GM12878 (cell line): ENCODE results near the gene TOR2A. TPM values are rescaled to one million over a fixed set of nuclear protein-coding genes. Genes with fewer than 3 reads are reported as not detected.
A peak's percentile ranks its signal among the peaks of the same experiment; 100 is the strongest.

Source experiments
- ATAC-seq: fragments of 200-7000 bp; cut with Tn5 transposase; 3 replicates; pipeline ENCODE4 v1.9.1; 2020; ENCODE audit warnings: mild to moderate bottlenecking, moderate library complexity
- BruUV-seq: library from RNA; stranded (reverse); fragments of 400-500 nt; replicated peaks from 2 replicates; lab custom pipeline; 2021; lab: Mats Ljungman, UMichigan
- CTCF ChIA-PET: fragments of 300-600 bp; sonication (Branson Sonifier 250); formaldehyde crosslinking; extraction: SDS; loops from one replicate; lab custom pipeline; 2021; ENCODE audit warnings: inconsistent platforms; lab: Yijun Ruan, JAX
- POLR2A ChIA-PET: fragments of 350-600 bp; formaldehyde crosslinking; extraction: SDS; loops from one replicate; lab custom pipeline; 2021; ENCODE audit warnings: inconsistent platforms; lab: Charles Lee
- RAD21 ChIA-PET: fragments of 300-600 bp; sonication (Branson Sonifier 250); formaldehyde crosslinking; loops from one replicate; lab custom pipeline; 2023; ENCODE audit warnings: antibody characterized with exemption; ENCODE audit not compliant: unreplicated experiment; lab: Charles Lee
- SMC1A ChIA-PET: fragments of 300-600 bp; sonication (Branson Sonifier 250); formaldehyde crosslinking; loops from one replicate; lab custom pipeline; 2023; ENCODE audit not compliant: unreplicated experiment, uncharacterized antibody; lab: Charles Lee
- DNase-seq: peaks from one replicate; pipeline ENCODE4 v3.0.0-alpha.2; 2011; ENCODE audit warnings: low read depth, low spot score
- FAIRE-seq: peaks from 3 replicates; lab custom pipeline; 2011; peaks lifted over from hg19 to GRCh38; lab: Jason Lieb, UNC
- H2AFZ ChIP-seq: 2 replicates; pipeline ENCODE4 v1.6.0; 2011; ENCODE audit warnings: low read depth, low read length, control low read depth; ENCODE audit not compliant: control insufficient read depth
- H3K27ac ChIP-seq: 2 replicates; pipeline ENCODE4 v1.5.1; 2011; ENCODE audit warnings: control low read depth; ENCODE audit not compliant: control insufficient read depth, insufficient read depth
- H3K27me3 ChIP-seq, 2 experiments: replicated peaks in 1 of 2; 2 replicates each; pipeline versions ENCODE4 v1.6.0 to v1.6.1; 2011; ENCODE audit warnings: low read length in 1 of 2; ENCODE audit not compliant: control insufficient read depth in 2 of 2, insufficient read depth in 2 of 2
- H3K36me3 ChIP-seq, 2 experiments: 2 replicates each; pipeline ENCODE4 v1.5.1; 2011; ENCODE audit warnings: low read length in 1 of 2; ENCODE audit not compliant: control insufficient read depth in 2 of 2, insufficient read depth in 2 of 2
- H3K4me1 ChIP-seq: 2 replicates; pipeline ENCODE4 v1.6.1; 2011; ENCODE audit warnings: mild to moderate bottlenecking, low read length, moderate library complexity, mixed read lengths; ENCODE audit not compliant: control insufficient read depth, insufficient read depth
- H3K4me2 ChIP-seq: 2 replicates; pipeline ENCODE4 v1.6.0; 2011; ENCODE audit warnings: control low read depth; ENCODE audit not compliant: control insufficient read depth, insufficient read depth
- H3K4me3 ChIP-seq: fragments of 200-600 bp; sonication (generic); 2 replicates; pipeline ENCODE4 v1.5.1; 2016
- H3K79me2 ChIP-seq: 2 replicates; pipeline ENCODE4 v1.6.0; 2011; ENCODE audit warnings: low read length; ENCODE audit not compliant: control insufficient read depth, insufficient read depth
- H3K9ac ChIP-seq: 2 replicates; pipeline ENCODE4 v1.8.0; 2011; ENCODE audit warnings: low read length, control low read depth, mixed read lengths; ENCODE audit not compliant: control insufficient read depth, insufficient read depth
- H3K9me3 ChIP-seq: replicated peaks from 3 replicates; pipeline ENCODE4 v1.5.1; 2011; ENCODE audit warnings: mild to moderate bottlenecking, low read length; ENCODE audit not compliant: control insufficient read depth, insufficient read depth
- H4K20me1 ChIP-seq: 2 replicates; pipeline ENCODE4 v1.6.0; 2011; ENCODE audit not compliant: control insufficient read depth, insufficient read depth
- ATF3 ChIP-seq: IDR thresholded peaks from 2 replicates; pipeline ENCODE4 v1.6.1; 2011; ENCODE audit warnings: low read depth, mild to moderate bottlenecking, low read length, moderate library complexity, borderline replicate concordance; ENCODE audit errors: extremely low read depth
- CEBPZ ChIP-seq: fragments of 150-350 bp; IDR thresholded peaks from 2 replicates; pipeline ENCODE4 v1.6.1; 2016; ENCODE audit warnings: low read depth, low read length
- CUX1 ChIP-seq: IDR thresholded peaks from 2 replicates; pipeline ENCODE4 v1.6.1; 2012; ENCODE audit warnings: improper control_type of control experiment, low read depth, low read length; ENCODE audit not compliant: insufficient replicate concordance
- KAT2A ChIP-seq: conservative IDR thresholded peaks from 2 replicates; pipeline ENCODE4 v1.6.1; 2011; ENCODE audit warnings: low read depth, low read length; ENCODE audit not compliant: control insufficient read depth
- POU2F2 ChIP-seq: IDR thresholded peaks from 3 replicates; pipeline ENCODE4 v1.6.1; 2011; ENCODE audit warnings: low read depth, mild to moderate bottlenecking, low read length, borderline replicate concordance
- RBBP5 ChIP-seq: fragments of 200-600 bp; sonication (generic); conservative IDR thresholded peaks from 2 replicates; pipeline ENCODE4 v1.6.1; 2016
- SIX5 ChIP-seq: IDR thresholded peaks from 2 replicates; pipeline ENCODE4 v1.6.1; 2011; ENCODE audit warnings: mild to moderate bottlenecking, low read depth, low read length, moderate library complexity; ENCODE audit not compliant: severe bottlenecking
- SMAD1 ChIP-seq: fragments of 450-650 bp; IDR thresholded peaks from 2 replicates; pipeline ENCODE4 v1.6.1; 2018; ENCODE audit warnings: mild to moderate bottlenecking, low read depth; ENCODE audit not compliant: partially characterized antibody
- SMC3 ChIP-seq: IDR thresholded peaks from 2 replicates; pipeline ENCODE4 v1.6.1; 2011; ENCODE audit warnings: low read length, improper control_type of control experiment, borderline replicate concordance
- SUPT20H ChIP-seq: IDR thresholded peaks from 2 replicates; pipeline ENCODE4 v1.6.1; 2011; ENCODE audit warnings: low read depth, mild to moderate bottlenecking, low read length, moderate library complexity, borderline replicate concordance; ENCODE audit not compliant: control insufficient read depth
- ZNF217 ChIP-seq: fragments of 450-650 bp; IDR thresholded peaks from 2 replicates; pipeline ENCODE4 v1.6.1; 2017; ENCODE audit warnings: antibody characterized with exemption, mild to moderate bottlenecking
- ZNF384 ChIP-seq: IDR thresholded peaks from 2 replicates; pipeline ENCODE4 v1.6.1; 2012; ENCODE audit warnings: low read depth, mild to moderate bottlenecking, low read length, improper control_type of control experiment, borderline replicate concordance
- WGBS: methylation state at CpG from one replicate; pipeline ENCODE4 v1.1.6; 2016; ENCODE audit warnings: low lambda C conversion rate; ENCODE audit not compliant: insufficient replicate concordance, insufficient coverage; ENCODE audit errors: missing lambda C conversion rate; 5-methylcytosine and 5-hydroxymethylcytosine counted together
- in situ Hi-C: fragments of 300-500 bp; cut with MboI; formaldehyde crosslinking; loops from 9 replicates; pipeline ENCODE4 v1.14.3; 2018; ENCODE audit warnings: mixed read lengths
- intact Hi-C: fragments of 100-400 bp; cut with micrococcal nuclease; formaldehyde crosslinking; loops from one replicate; pipeline ENCODE4 v1.14.2; 2022; ENCODE audit not compliant: unreplicated experiment
- polyA plus RNA-seq, 11 experiments: library from polyadenylated mRNA; depleted of rRNA in 4 of 11; unstranded in 6 of 11; stranded (reverse) in 5 of 11; fragments of >200 nt; fragmentation: Nextera tagmentation in 4 of 11; fragmentation: Illumina TruSeq in 1 of 11; extraction: Ambion mirVana in 4 of 11; extraction: Trizol in 1 of 11; gene quantifications; 1 replicate in 1 of 11; 2 replicates in 10 of 11; pipeline versions ENCODE4 v1.2.1 to v1.2.3, GENCODE V29; 2011 to 2016; ENCODE audit warnings: inconsistent platforms in 2 of 11, missing spikeins in 2 of 11, low read depth in 1 of 11
- total RNA-seq, 4 experiments: library from RNA; depleted of rRNA in 3 of 4; stranded (reverse); fragments of >200 nt in 3 of 4; fragmentation: Illumina TruSeq in 1 of 4; extraction: Trizol in 1 of 4; gene quantifications; 2 replicates each; pipeline versions ENCODE4 v1.2.1 to v1.2.3, GENCODE V29; 2013 to 2021

The TOR2A gene
- total and polyA plus RNA-seq, 10 of the 15 experiments (the other 5 are each of a cell fraction or from before 2014, with no cell fraction given): 0.52 to 23.7 (median 8.5) TPM

- Histone ChIP-seq H3K4me2 (peak within 1 kb of the TSS; percentile 88), H3K27me3 (no peaks in the 10 kb centered on the region), H4K20me1 (no peaks in the 10 kb centered on the region), H3K4me3 (peak within 1 kb of the TSS; percentile 74), H3K9me3 (no peaks in the 10 kb centered on the region), H3K4me1 (peaks cover 6% of the 10 kb centered on the region; the same call in 1 of the 2 replicates), H3K79me2 (no peaks in the 10 kb centered on the region), H2AFZ (peak within 1 kb of the TSS; percentile 97), H3K27ac (no peak within 1 kb of the TSS; the same call in 1 of the 2 replicates), H3K36me3 (no peaks in the 10 kb centered on the region; a peak in 1 of 4 replicates), H3K9ac (peak within 1 kb of the TSS; percentile 69)
- ChIA-PET CTCF (interaction anchor here (0.6 to 3.3 kb wide), 5 partner anchors 12 to 154 kb away, joined by 3 to 21 read pairs (median 4); partner anchors contain the start of genes STXBP1 and TOR2A), SMC1A (interaction anchor here (0.6 to 1.5 kb wide), 6 partner anchors 9 to 205 kb away, joined by 3 to 6 read pairs (median 4); partner anchors contain the start of genes CFAP157 and TOR2A), POLR2A (interaction anchor here (1.9 kb wide), 1 partner anchor 10 kb away, joined by 8 read pairs; no protein-coding TSS in a partner anchor), RAD21 (interaction anchor here (0.9 to 2.8 kb wide), 2 partner anchors 19 to 51 kb away, joined by 3 to 19 read pairs; partner anchors contain the start of gene TOR2A)
- 2% methylated on average over 60 of the region's 65 CpGs for WGBS
- ATAC-seq (peak; percentile 98), DNase-seq (peak; percentile 72), FAIRE-seq (peak; percentile 96)
- in situ Hi-C loops (no loop called here), intact Hi-C loops (loop anchor here (5.0 kb wide), 1 partner anchor 202 kb away; the partner anchor contains the start of gene ST6GALNAC4)
- BruUV-seq: no TSS peak
- no peak for TF ChIP-seq SMAD1
- TF ChIP-seq SIX5: peak; percentile 72
- no peak for TF ChIP-seq SUPT20H
- TF ChIP-seq POU2F2: no peak; the same call in 2 of the 3 replicates
- no peak for TF ChIP-seq ZNF384
- TF ChIP-seq RBBP5: no peak
- TF ChIP-seq KAT2A: no peak
- TF ChIP-seq ZNF217: no peak
- no peak for TF ChIP-seq SMC3
- TF ChIP-seq CUX1: no peak
- TF ChIP-seq ATF3: no peak
- TF ChIP-seq CEBPZ: no peak
These were observed 19.4 kb downstream of the TOR2A start, which contains the start of the genes PTRH1 and TTC16 for GRCh38 chr9:127715470-127716337. Gene PTRH1, minus strand, starts transcription at chr9:127715663. Its CDS starts 24 bp downstream, at chr9:127715639. Gene TTC16, plus strand, starts transcription at chr9:127716079. Its CDS starts 67 bp downstream, at chr9:127716146.
